ENCODE results near the gene ACSL4. TPM values are rescaled to one million over a fixed set of nuclear protein-coding genes. Genes with fewer than 3 reads are reported as not detected.

ACSL4 gene
- total RNA-seq, 2 donors from 2014 or later: 31.3 to 47.9 TPM

- H3K36me3 Mint-ChIP-seq (ENCODE audit: low read depth): no peaks in the 10 kb centered on the region
- 95% methylated on average over 3 of the region's 5 CpGs; no CpG with 5 or more reads in 1 of the 2 experiments for WGBS, 2 experiments (ENCODE audit: insufficient coverage in 1 of 2, insufficient read length in 1 of 2)
- peaks cover 25% of the 10 kb centered on the region for H3K27me3 Mint-ChIP-seq (ENCODE audit: insufficient read depth)
Observed at GRCh38 chrX:109735202-109735744, 2.2 kb upstream of the ACSL4 start.

GRCh38 chrX:109733613-109734083, 591 bp upstream of the ACSL4 start:
- WGBS, 2 experiments (ENCODE audit: insufficient coverage in 1 of 2, insufficient read length in 1 of 2): 24 to 26% methylated on average over 10 to 15 of the region's 15 CpGs
- H3K9me3 Mint-ChIP-seq: no peaks in the 10 kb centered on the region
- no peak for TF ChIP-seq CTCF (conservative IDR thresholded peaks at IDR 0.05)
- Histone ChIP-seq H3K27ac (ENCODE audit: low read depth, low read length) (no peak overlapping the region), H3K4me3 (ENCODE audit: low read length) (peak overlapping the region; percentile 94), H3K9me3 (ENCODE audit: control insufficient read depth, low read length) (no peaks in the 10 kb centered on the region), H3K36me3 (ENCODE audit: control insufficient read depth, insufficient read depth, low read length) (no peaks in the 10 kb centered on the region), H3K4me1 (ENCODE audit: control insufficient read depth, insufficient read depth, low read length) (no peaks in the 10 kb centered on the region), H3K9ac (ENCODE audit: extremely low read depth, low read length, poor library complexity, severe bottlenecking) (peak overlapping the region; percentile 3), H3K27me3 (ENCODE audit: control insufficient read depth, insufficient read depth, low read length, poor library complexity, severe bottlenecking) (no peaks in the 10 kb centered on the region)
- H3K27ac Mint-ChIP-seq: peak overlapping the region; percentile 69
- peak overlapping the region; percentile 97 for H3K4me3 Mint-ChIP-seq
- H3K4me1 Mint-ChIP-seq: peaks cover 13% of the 10 kb centered on the region
- H3K27me3 Mint-ChIP-seq (ENCODE audit: insufficient read depth): peaks cover 25% of the 10 kb centered on the region
- H3K36me3 Mint-ChIP-seq (ENCODE audit: low read depth): peaks cover 6% of the 10 kb centered on the region
- DNase-seq: no peak

More at GRCh38 chrX:109735202-109735744, 2.2 kb upstream of the ACSL4 start:
- no peaks in the 10 kb centered on the region for H3K36me3 ChIP-seq (ENCODE audit: control insufficient read depth, insufficient read depth, low read length)
- no peak overlapping the region for H3K27ac ChIP-seq (ENCODE audit: low read depth, low read length)
- Mint-ChIP-seq H3K4me3 (no peak overlapping the region), H3K4me1 (peaks cover 21% of the 10 kb centered on the region), H3K27ac (no peak overlapping the region), H3K9me3 (no peaks in the 10 kb centered on the region)
- TF ChIP-seq CTCF (conservative IDR thresholded peaks at IDR 0.05): no peak
- H3K4me1 ChIP-seq (ENCODE audit: control insufficient read depth, insufficient read depth, low read length): no peaks in the 10 kb centered on the region
- no peaks in the 10 kb centered on the region for H3K9me3 ChIP-seq (ENCODE audit: control insufficient read depth, low read length)
- no peak for DNase-seq
- no peak overlapping the region for H3K4me3 ChIP-seq (ENCODE audit: low read length)
- no peaks in the 10 kb centered on the region for H3K27me3 ChIP-seq (ENCODE audit: control insufficient read depth, insufficient read depth, low read length, poor library complexity, severe bottlenecking)
- H3K9ac ChIP-seq (ENCODE audit: extremely low read depth, low read length, poor library complexity, severe bottlenecking): no peak overlapping the region

GRCh38 chrX:109732017-109732801, 848 bp downstream of the ACSL4 start:
- Histone ChIP-seq H3K27ac (ENCODE audit: low read depth, low read length) (peak overlapping the region; percentile 38), H3K4me1 (ENCODE audit: control insufficient read depth, insufficient read depth, low read length) (no peaks in the 10 kb centered on the region), H3K36me3 (ENCODE audit: control insufficient read depth, insufficient read depth, low read length) (no peaks in the 10 kb centered on the region), H3K9ac (ENCODE audit: extremely low read depth, low read length, poor library complexity, severe bottlenecking) (peak overlapping the region; percentile 44), H3K27me3 (ENCODE audit: control insufficient read depth, insufficient read depth, low read length, poor library complexity, severe bottlenecking) (no peaks in the 10 kb centered on the region), H3K9me3 (ENCODE audit: control insufficient read depth, low read length) (no peaks in the 10 kb centered on the region), H3K4me3 (ENCODE audit: low read length) (peak overlapping the region; percentile 94)
- WGBS, 2 experiments (ENCODE audit: insufficient coverage in 1 of 2, insufficient read length in 1 of 2): 0% methylated on average over 21 of the region's 21 CpGs; no CpG with 5 or more reads in 1 of the 2 experiments
- H3K27ac Mint-ChIP-seq: peak overlapping the region; percentile 98
- peak overlapping the region; percentile 97 for H3K4me3 Mint-ChIP-seq
- no peak for TF ChIP-seq CTCF (conservative IDR thresholded peaks at IDR 0.05)
- H3K9me3 Mint-ChIP-seq: no peaks in the 10 kb centered on the region
- peaks cover 13% of the 10 kb centered on the region for H3K4me1 Mint-ChIP-seq
- peaks cover 25% of the 10 kb centered on the region for H3K27me3 Mint-ChIP-seq (ENCODE audit: insufficient read depth)
- H3K36me3 Mint-ChIP-seq (ENCODE audit: low read depth): peaks cover 6% of the 10 kb centered on the region
- no peak for DNase-seq
